Muscle layer of duodenum (tissue), 2 donors: ENCODE results near the gene MAG.

ENCODE experiments used
- H3K27ac ChIP-seq: one replicate; pipeline ENCODE4 v1.7.0; 2013; ENCODE audit warnings: mild to moderate bottlenecking, low read length
- H3K27me3 ChIP-seq: one replicate; pipeline ENCODE4 v1.7.0; 2013; ENCODE audit warnings: low read depth, mild to moderate bottlenecking, control low read depth, low read length
- H3K36me3 ChIP-seq, 2 donors: one replicate each; pipeline ENCODE4 v1.7.0; 2013; ENCODE audit warnings: low read length in 2 of 2, control low read depth in 1 of 2, mild to moderate bottlenecking in 1 of 2; ENCODE audit not compliant: insufficient read depth in 2 of 2, control insufficient read depth in 1 of 2
- H3K4me1 ChIP-seq, 2 donors: one replicate each; pipeline ENCODE4 v1.7.0; 2013; ENCODE audit warnings: low read length in 2 of 2, mild to moderate bottlenecking in 2 of 2, control low read depth in 1 of 2, moderate library complexity in 1 of 2; ENCODE audit not compliant: insufficient read depth in 2 of 2, control insufficient read depth in 1 of 2
- H3K4me3 ChIP-seq, 2 donors: one replicate each; pipeline ENCODE4 v1.7.0; 2013; ENCODE audit warnings: low read length in 2 of 2, low read depth in 1 of 2, mild to moderate bottlenecking in 1 of 2
- H3K9me3 ChIP-seq, 2 donors: one replicate each; pipeline ENCODE4 v1.7.0; 2013; ENCODE audit warnings: low read length in 2 of 2, control low read depth in 1 of 2, mild to moderate bottlenecking in 1 of 2; ENCODE audit not compliant: control insufficient read depth in 1 of 2
- donor health status: healthy.

Gene MAG

DNA sequence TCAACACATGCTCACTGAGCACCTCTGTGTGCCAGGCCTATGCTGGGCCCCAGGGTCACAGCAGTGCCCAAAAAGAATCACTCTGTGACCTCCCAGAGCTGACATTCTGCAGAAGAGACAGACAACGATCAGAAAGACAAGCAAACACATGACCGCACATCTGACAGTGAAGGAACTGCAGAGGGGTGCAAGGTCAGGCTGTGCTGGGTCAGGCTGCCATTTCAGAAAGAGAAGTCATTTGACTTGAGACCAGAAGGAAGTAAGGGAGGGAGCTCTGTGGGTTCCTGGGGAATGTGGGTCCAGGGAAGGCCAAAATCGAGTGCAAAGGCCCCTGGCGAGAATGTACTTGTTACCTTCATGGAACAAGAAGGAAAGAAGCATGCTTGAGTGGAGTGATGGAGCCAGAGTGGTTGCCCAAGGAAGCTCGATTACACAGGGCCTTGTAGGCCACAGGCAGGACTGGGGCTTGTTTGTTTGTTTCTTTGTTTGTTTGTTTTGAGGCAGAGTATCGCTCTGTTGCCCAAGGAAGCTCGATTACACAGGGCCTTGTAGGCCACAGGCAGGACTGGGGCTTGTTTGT is 25.6 kb downstream of the MAG start:
- no peak overlapping the region for H3K4me3 ChIP-seq
- H3K4me1 ChIP-seq, result no peaks in the 10 kb centered on the region
- no peaks in the 10 kb centered on the region for H3K27me3 ChIP-seq
- no peaks in the 10 kb centered on the region for H3K36me3 ChIP-seq
- peaks cover 0 to 5% of the 10 kb centered on the region in 2 donors for H3K9me3 ChIP-seq
- H3K27ac ChIP-seq, result no peak overlapping the region

DNA sequence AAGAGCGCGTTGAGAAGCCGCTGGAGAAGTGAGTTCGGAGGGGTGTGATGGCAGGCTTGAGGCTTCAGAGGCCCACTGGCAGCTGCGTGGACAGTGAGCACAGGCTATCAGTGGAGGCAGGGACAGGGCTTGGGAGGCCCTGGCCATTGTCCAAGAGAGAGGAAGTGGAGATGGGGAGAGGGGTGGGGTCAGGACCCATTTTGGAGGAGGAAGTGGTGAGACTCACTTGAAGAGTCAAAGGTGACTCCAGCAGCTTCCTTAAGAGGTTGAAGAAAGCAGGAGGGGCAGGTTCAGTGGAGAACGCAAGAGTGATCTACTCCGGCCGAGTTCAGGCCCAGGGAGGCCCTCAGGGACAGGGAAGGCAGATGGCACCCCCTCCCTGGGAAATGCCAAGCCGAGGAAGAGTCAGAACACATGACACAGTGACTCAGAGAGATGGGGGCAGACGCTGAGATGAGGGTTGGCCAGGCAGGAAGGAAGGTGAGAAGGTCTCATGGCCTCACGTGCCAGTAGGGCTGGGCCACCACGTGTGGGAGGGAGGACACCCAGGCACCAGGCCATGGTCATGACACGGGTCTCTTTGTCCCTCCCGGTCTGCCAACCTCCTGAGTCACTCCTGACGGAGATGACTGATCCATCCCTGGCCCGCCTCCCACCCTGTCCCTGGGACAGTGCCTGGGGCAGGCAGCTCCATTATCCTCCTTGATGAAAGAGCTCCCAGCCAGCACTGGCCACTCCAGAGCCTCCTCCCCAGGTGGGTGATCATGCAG is 26.9 kb downstream of the MAG start:
- H3K27ac ChIP-seq, result no peak overlapping the region
- no peaks in the 10 kb centered on the region for H3K27me3 ChIP-seq
- H3K36me3 ChIP-seq, result no peaks in the 10 kb centered on the region
- peaks cover 0 to 5% of the 10 kb centered on the region in 2 donors for H3K9me3 ChIP-seq
- H3K4me1 ChIP-seq, result no peaks in the 10 kb centered on the region
- no peak overlapping the region for H3K4me3 ChIP-seq

DNA sequence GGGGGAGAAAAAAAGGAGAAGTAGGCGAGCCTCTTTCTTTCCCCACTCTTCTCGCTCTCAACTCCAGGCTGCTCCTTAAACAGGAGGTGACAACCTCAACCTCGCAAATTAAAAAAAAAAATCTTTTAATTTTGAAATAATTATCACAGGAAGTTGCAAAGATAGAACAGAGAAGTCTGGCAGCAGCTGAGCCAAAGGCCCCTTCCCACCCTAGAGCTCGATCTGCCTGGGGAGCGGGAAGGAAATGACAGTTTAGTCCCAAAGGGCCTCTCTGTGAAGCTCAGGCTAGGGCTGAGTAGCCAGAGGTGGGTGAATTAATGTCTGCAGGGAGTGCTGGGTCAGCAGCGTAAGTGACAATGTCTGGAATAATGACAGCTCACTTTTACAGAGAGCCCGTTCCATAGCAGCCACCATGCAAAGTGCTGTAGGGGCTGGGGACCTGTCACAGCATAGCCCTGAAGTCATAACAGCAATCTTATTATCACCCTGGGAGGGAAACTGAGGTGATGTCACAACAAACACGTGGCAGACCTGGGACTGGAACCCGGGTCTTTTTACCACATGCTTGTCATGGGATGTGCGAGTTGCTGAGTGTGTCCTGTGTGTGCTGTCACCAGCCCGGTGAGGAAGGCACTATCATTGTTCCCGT is 28.2 kb downstream of the MAG start:
- H3K4me3 ChIP-seq, result no peak overlapping the region
- H3K27me3 ChIP-seq, result no peaks in the 10 kb centered on the region
- no peaks in the 10 kb centered on the region for H3K4me1 ChIP-seq
- no peak overlapping the region for H3K27ac ChIP-seq
- peaks cover 0 to 5% of the 10 kb centered on the region in 2 donors for H3K9me3 ChIP-seq
- H3K36me3 ChIP-seq, result no peaks in the 10 kb centered on the region

DNA sequence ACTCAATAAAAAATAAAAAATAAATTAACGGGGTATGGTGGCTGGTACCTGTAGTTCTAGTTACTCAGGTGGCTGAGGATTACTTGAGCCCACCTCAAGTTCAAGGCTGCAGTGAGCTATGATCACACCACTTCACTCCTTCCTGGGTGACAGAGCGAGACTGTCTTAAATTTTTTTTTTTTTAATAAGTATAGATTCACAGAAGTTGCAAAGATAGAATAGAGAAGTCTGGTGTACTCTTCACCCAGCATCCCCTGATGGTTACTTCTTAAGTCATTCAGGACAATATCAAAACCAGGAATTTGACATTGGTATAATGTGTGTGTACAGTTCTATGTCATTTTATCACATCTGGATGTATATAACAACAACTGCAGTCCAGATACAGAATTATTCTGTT is 29.3 kb downstream of the MAG start:
- H3K27me3 ChIP-seq, result no peaks in the 10 kb centered on the region
- no peaks in the 10 kb centered on the region for H3K4me1 ChIP-seq
- H3K36me3 ChIP-seq, result no peaks in the 10 kb centered on the region
- H3K9me3 ChIP-seq, result peaks cover 0 to 5% of the 10 kb centered on the region in 2 donors
- H3K4me3 ChIP-seq, result no peak overlapping the region
- no peak overlapping the region for H3K27ac ChIP-seq

DNA sequence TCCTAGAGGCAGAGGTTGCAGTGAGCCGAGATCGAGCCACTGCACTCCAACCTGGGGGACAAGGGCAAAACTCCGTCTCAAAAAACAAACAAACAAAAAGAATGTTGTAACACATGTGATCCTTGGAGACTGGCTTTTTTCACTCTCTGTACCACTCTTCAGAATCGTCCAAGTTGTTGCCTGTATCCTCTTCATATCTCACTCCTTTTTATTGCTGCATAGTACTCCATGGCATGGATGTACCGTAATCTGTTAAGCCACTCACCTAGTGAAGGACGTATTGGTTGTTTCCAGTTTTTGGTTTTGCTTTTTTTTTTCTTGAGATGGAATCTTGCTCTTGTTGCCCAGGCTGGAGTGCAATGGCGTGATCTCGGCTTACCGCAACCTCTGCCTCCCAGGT is 30.1 kb downstream of the MAG start:
- H3K27me3 ChIP-seq, result no peaks in the 10 kb centered on the region
- no peaks in the 10 kb centered on the region for H3K4me1 ChIP-seq
- peaks cover 0 to 5% of the 10 kb centered on the region in 2 donors for H3K9me3 ChIP-seq
- no peaks in the 10 kb centered on the region for H3K36me3 ChIP-seq
- H3K4me3 ChIP-seq, result no peak overlapping the region
- no peak overlapping the region for H3K27ac ChIP-seq

DNA sequence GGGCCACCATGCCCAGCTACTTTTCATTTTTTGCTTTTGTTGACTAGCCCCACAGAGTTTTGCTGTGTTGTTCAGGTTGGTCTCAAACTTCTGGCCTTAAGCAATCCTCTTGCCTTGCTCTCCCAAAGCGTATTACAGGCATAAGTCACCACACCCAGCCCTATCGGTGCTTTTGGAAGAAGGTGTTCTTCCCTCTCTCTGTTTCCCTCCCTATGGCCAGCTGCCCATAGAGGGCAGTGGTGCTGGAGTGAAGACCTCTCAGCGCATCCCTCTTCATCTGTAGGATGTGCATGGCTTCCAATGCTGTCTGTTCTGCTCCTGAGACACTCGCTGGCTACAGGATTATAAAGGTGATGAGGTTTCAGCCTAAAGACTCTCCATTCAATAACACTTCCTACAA is 35.7 kb downstream of the MAG start:
- Histone ChIP-seq H3K27me3 (no peaks in the 10 kb centered on the region), H3K27ac (no peak overlapping the region), H3K4me1 (no peaks in the 10 kb centered on the region)

DNA sequence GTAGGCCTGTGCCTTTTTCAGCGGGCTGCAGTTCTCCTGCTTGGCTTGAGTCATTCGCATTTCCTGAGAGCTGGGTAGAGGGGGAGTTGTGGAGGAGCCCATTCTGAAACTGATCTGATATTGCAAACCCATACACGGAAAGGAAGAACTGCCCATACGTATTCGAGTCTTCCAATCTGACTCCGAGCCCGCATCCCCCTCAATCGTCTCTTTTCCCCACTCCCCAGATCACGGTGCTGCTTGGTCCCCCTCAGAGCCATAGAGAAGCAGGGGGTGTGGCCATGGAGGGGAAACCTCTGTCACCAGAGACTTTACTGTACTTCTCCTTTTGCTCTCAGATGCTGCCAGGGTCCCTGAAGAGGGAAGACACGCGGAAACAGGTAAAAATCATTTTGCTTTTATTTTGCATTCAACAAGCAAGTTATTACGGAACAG is 36.9 kb downstream of the MAG start, which contains the start of gene CD22:
CD22 (plus strand) TSS at position 337 of the 435 bp plus-strand sequence. CDS start 2,854 bp downstream, outside the sequence.
- Histone ChIP-seq H3K27ac (no peak within 1 kb of the TSS), H3K36me3 (no peaks in the 10 kb centered on the region), H3K4me3 (no peak within 1 kb of the TSS), H3K9me3 (no peaks in the 10 kb centered on the region), H3K27me3 (no peaks in the 10 kb centered on the region), H3K4me1 (no peaks in the 10 kb centered on the region)

More for the DNA sequence above, 35.7 kb downstream of the MAG start:
- no peaks in the 10 kb centered on the region for H3K9me3 ChIP-seq
- H3K36me3 ChIP-seq, result no peaks in the 10 kb centered on the region
- H3K4me3 ChIP-seq, result no peak overlapping the region

DNA sequence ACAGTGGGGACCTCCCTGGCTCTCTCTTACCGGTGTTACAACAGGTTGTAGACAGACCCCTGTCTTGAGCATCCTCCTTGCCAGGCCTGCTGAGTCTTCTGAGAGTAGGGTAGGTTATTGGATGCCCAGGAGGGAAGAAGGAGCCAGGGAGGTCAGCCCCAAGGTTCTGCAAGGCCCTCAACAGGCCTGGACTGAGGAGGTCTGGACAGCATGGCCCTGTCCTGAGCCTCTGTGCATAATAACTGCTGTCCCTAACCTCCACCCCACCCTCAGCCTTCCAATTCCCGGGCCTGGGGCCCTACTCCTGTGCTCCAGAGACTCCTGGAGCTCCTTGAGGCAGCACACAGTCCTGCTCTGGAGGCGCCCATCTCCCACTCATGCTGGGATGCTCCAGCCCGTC is 37.4 kb downstream of the MAG start:
- H3K4me3 ChIP-seq, result no peak overlapping the region
- no peak overlapping the region for H3K27ac ChIP-seq
- no peaks in the 10 kb centered on the region for H3K4me1 ChIP-seq
- no peaks in the 10 kb centered on the region for H3K27me3 ChIP-seq
- no peaks in the 10 kb centered on the region for H3K9me3 ChIP-seq
- no peaks in the 10 kb centered on the region for H3K36me3 ChIP-seq

DNA sequence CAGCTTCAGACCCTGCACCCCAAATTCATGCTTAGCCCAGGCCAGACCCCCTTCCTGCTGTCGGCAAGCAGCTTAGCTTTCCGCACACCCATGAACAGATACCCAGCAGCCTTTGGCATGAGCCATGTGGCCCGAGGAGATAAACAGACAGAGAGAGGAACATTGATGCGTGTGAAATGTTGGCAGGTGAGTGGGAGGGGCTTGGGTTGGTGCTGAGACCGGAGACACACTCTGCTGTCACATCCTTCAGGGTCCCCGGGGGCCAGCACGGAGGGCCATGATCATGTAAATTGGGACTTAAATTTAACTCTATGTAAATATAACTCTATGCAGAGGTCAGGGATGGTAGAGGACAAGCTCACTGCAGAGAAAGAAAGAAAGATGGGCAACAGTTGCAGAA is 38.5 kb downstream of the MAG start:
- Histone ChIP-seq H3K4me3 (no peak overlapping the region), H3K27me3 (no peaks in the 10 kb centered on the region), H3K27ac (no peak overlapping the region), H3K9me3 (no peaks in the 10 kb centered on the region), H3K36me3 (no peaks in the 10 kb centered on the region), H3K4me1 (no peaks in the 10 kb centered on the region)

DNA sequence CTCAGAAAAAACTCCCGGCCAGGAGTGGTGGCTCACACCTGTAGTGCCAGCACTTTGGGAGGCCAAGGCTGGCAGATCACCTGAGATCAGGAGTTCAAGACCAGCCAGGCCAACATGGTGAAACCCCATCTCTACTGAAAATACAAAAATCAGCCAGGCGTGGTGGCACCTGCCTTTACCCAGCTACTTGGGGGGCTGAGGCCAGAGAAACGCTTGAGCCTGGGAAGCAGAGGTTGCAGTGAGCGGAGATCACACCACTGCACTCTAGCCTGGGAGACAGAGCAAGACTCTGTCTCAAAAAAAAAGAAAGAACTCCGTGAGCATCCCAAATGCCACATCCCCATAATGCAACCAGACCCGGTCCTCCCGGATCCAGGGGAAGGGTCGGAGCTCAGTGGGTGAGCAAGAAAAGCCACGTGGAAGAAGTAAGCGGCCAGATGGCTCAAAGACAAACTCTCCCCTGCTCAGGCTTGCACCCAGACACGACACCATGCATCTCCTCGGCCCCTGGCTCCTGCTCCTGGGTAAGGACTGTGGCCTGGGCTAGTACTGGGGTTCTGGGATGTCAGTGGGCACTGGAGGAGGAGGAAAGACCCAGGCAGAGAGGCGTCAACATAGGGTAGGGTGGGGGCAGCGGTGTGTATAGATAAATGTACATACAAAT is 39.7 kb downstream of the MAG start:
- Histone ChIP-seq H3K27me3 (no peaks in the 10 kb centered on the region), H3K36me3 (no peaks in the 10 kb centered on the region), H3K27ac (no peak overlapping the region), H3K9me3 (no peaks in the 10 kb centered on the region), H3K4me1 (no peaks in the 10 kb centered on the region), H3K4me3 (no peak overlapping the region)

DNA sequence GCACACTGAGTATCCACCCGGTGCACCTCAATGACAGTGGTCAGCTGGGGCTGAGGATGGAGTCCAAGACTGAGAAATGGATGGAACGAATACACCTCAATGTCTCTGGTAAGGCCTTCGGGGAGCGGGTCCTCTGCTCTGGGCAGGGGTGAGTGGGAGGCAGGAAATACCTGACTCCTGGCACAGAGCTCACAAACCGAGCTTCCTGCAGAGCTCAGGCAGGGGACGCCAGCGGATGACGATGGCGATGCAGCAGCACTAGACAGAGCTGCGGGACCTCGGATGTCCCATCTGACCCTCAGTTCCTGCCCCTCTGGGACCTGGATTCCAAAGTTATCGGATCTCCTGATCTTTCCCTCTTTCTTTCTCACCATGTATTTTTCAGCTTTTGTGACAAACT is 40.9 kb downstream of the MAG start:
- Histone ChIP-seq H3K9me3 (no peaks in the 10 kb centered on the region), H3K27me3 (no peaks in the 10 kb centered on the region), H3K27ac (no peak overlapping the region), H3K4me1 (no peaks in the 10 kb centered on the region), H3K4me3 (no peak overlapping the region), H3K36me3 (no peaks in the 10 kb centered on the region)
